Activated naive CD4-positive, alpha-beta T cell treated with anti-CD3 and anti-CD28 coated beads, Interleukin-2, amount 10 ng/mL, durations not matched to agents 7 days and 5 days (primary cell): ENCODE measurements around the gene C9orf85.
"Not testable (repeated sequence)": the region's sequence is repeated elsewhere in the genome, so short reads cannot be mapped to it uniquely, and the experiment has no call there.

Source experiments
- CTCF ChIA-PET: fragments of 350-600 bp; sonication (Branson Sonifier 250); formaldehyde crosslinking; loops from one replicate; lab custom pipeline; 2021; ENCODE audit warnings: antibody characterized with exemption; lab: Charles Lee
- DNase-seq: peaks from one replicate; pipeline ENCODE4 v3.0.0-alpha.2; 2020
- H3K27ac Mint-ChIP-seq: one replicate; pipeline ENCODE4 v1.8.0; 2021; ENCODE audit warnings: mild to moderate bottlenecking, moderate library complexity, mixed read lengths
- H3K27me3 Mint-ChIP-seq: one replicate; pipeline ENCODE4 v1.8.0; 2021; ENCODE audit warnings: mild to moderate bottlenecking, mixed read lengths
- H3K36me3 Mint-ChIP-seq: one replicate; pipeline ENCODE4 v1.8.0; 2021; ENCODE audit warnings: mixed read lengths
- H3K4me1 Mint-ChIP-seq: one replicate; pipeline ENCODE4 v1.8.0; 2021; ENCODE audit warnings: mixed read lengths
- H3K4me3 Mint-ChIP-seq: one replicate; pipeline ENCODE4 v1.8.0; 2021; ENCODE audit warnings: mild to moderate bottlenecking, moderate library complexity, mixed read lengths
- H3K9me3 Mint-ChIP-seq: one replicate; pipeline ENCODE4 v1.8.0; 2021; ENCODE audit warnings: mixed read lengths

Gene C9orf85

GRCh38 chr9:71981944-71982343 lies 70.5 kb downstream of the C9orf85 start:
- no peak for DNase-seq
- no peak overlapping the region for H3K4me3 Mint-ChIP-seq
- no peak overlapping the region for H3K27ac Mint-ChIP-seq
- H3K9me3 Mint-ChIP-seq, result no peaks in the 10 kb centered on the region
- no peaks in the 10 kb centered on the region for H3K36me3 Mint-ChIP-seq
- no peaks in the 10 kb centered on the region for H3K4me1 Mint-ChIP-seq
- no peaks in the 10 kb centered on the region for H3K27me3 Mint-ChIP-seq
- CTCF ChIA-PET, result interaction anchor here (0.7 kb wide), 2 partner anchors 162 to 171 kb away, joined by 3 to 6 read pairs; no protein-coding TSS in a partner anchor

- CTCF ChIA-PET, result interaction anchor here (0.6 kb wide), 1 partner anchor 219 kb away, joined by 3 read pairs; no protein-coding TSS in a partner anchor
- H3K9me3 Mint-ChIP-seq, result no peaks in the 10 kb centered on the region
- no peak overlapping the region for H3K4me3 Mint-ChIP-seq
- H3K27ac Mint-ChIP-seq, result no peak overlapping the region
- no peaks in the 10 kb centered on the region for H3K4me1 Mint-ChIP-seq
- H3K36me3 Mint-ChIP-seq, result no peaks in the 10 kb centered on the region
- H3K27me3 Mint-ChIP-seq, result no peaks in the 10 kb centered on the region
- no peak for DNase-seq
Measured at GRCh38 chr9:71984403-71984802, 73.0 kb downstream of the C9orf85 start.

- CTCF ChIA-PET, result interaction anchor here (0.6 kb wide), 1 partner anchor 219 kb away, joined by 3 read pairs; no protein-coding TSS in a partner anchor
- no peaks in the 10 kb centered on the region for H3K36me3 Mint-ChIP-seq
- no peak overlapping the region for H3K27ac Mint-ChIP-seq
- DNase-seq, result no peak
- no peak overlapping the region for H3K4me3 Mint-ChIP-seq
- no peaks in the 10 kb centered on the region for H3K27me3 Mint-ChIP-seq
- no peaks in the 10 kb centered on the region for H3K4me1 Mint-ChIP-seq
- no peaks in the 10 kb centered on the region for H3K9me3 Mint-ChIP-seq
Measured at GRCh38 chr9:71984831-71985281, 73.4 kb downstream of the C9orf85 start.

GRCh38 chr9:71985297-71985911 lies 74.0 kb downstream of the C9orf85 start:
- Mint-ChIP-seq H3K27me3 (no peaks in the 10 kb centered on the region), H3K4me1 (no peaks in the 10 kb centered on the region), H3K9me3 (no peaks in the 10 kb centered on the region), H3K27ac (no peak overlapping the region), H3K4me3 (no peak overlapping the region), H3K36me3 (no peaks in the 10 kb centered on the region)
- CTCF ChIA-PET, result no interaction called here
- no peak for DNase-seq

- H3K4me3 Mint-ChIP-seq, result no peak overlapping the region
- CTCF ChIA-PET, result interaction anchor here (0.9 kb wide), 1 partner anchor 38 kb away, joined by 3 read pairs; no protein-coding TSS in a partner anchor
- no peaks in the 10 kb centered on the region for H3K27me3 Mint-ChIP-seq
- DNase-seq, result no peak
- H3K36me3 Mint-ChIP-seq, result no peaks in the 10 kb centered on the region
- no peaks in the 10 kb centered on the region for H3K4me1 Mint-ChIP-seq
- H3K9me3 Mint-ChIP-seq, result no peaks in the 10 kb centered on the region
- no peak overlapping the region for H3K27ac Mint-ChIP-seq
Measured at GRCh38 chr9:71986900-71987299, 75.5 kb downstream of the C9orf85 start.

GRCh38 chr9:71987471-71988371 lies 76.3 kb downstream of the C9orf85 start:
- Mint-ChIP-seq H3K4me1 (no peaks in the 10 kb centered on the region), H3K27ac (no peak overlapping the region), H3K36me3 (no peaks in the 10 kb centered on the region), H3K27me3 (no peaks in the 10 kb centered on the region), H3K4me3 (no peak overlapping the region), H3K9me3 (no peaks in the 10 kb centered on the region)
- CTCF ChIA-PET, result interaction anchor here (0.9 kb wide), 1 partner anchor 37 kb away, joined by 3 read pairs; no protein-coding TSS in a partner anchor
- no peak for DNase-seq

- no peak overlapping the region for H3K27ac Mint-ChIP-seq
- no peaks in the 10 kb centered on the region for H3K27me3 Mint-ChIP-seq
- DNase-seq, result no peak
- H3K4me1 Mint-ChIP-seq, result no peaks in the 10 kb centered on the region
- no peaks in the 10 kb centered on the region for H3K9me3 Mint-ChIP-seq
- H3K36me3 Mint-ChIP-seq, result no peaks in the 10 kb centered on the region
- H3K4me3 Mint-ChIP-seq, result no peak overlapping the region
- CTCF ChIA-PET, result no interaction called here
Measured at GRCh38 chr9:71990466-71990865, 79.0 kb downstream of the C9orf85 start.

- Mint-ChIP-seq H3K27ac (no peak overlapping the region), H3K4me1 (no peaks in the 10 kb centered on the region), H3K4me3 (no peak overlapping the region), H3K27me3 (peaks cover 4% of the 10 kb centered on the region), H3K9me3 (no peaks in the 10 kb centered on the region), H3K36me3 (no peaks in the 10 kb centered on the region)
- DNase-seq, result no peak
- CTCF ChIA-PET, result no interaction called here
Measured at GRCh38 chr9:72005451-72005850, 94.0 kb downstream of the C9orf85 start.

- CTCF ChIA-PET, result interaction anchor here (0.6 kb wide), 1 partner anchor 24 kb away, joined by 6 read pairs; no protein-coding TSS in a partner anchor
- Mint-ChIP-seq H3K4me3 (no peak overlapping the region), H3K9me3 (no peaks in the 10 kb centered on the region), H3K36me3 (no peaks in the 10 kb centered on the region), H3K4me1 (no peaks in the 10 kb centered on the region), H3K27me3 (peaks cover 4% of the 10 kb centered on the region), H3K27ac (no peak overlapping the region)
- DNase-seq, result no peak
Measured at GRCh38 chr9:72006501-72006900, 95.1 kb downstream of the C9orf85 start.

- H3K9me3 Mint-ChIP-seq, DNase-seq, H3K4me1 Mint-ChIP-seq, CTCF ChIA-PET, H3K4me3 Mint-ChIP-seq, H3K27ac Mint-ChIP-seq, H3K36me3 Mint-ChIP-seq, H3K27me3 Mint-ChIP-seq: not testable (repeated sequence)
Measured at GRCh38 chr9:72007726-72008125, 96.3 kb downstream of the C9orf85 start.

- Mint-ChIP-seq H3K36me3 (no peaks in the 10 kb centered on the region), H3K4me1 (peaks cover 8% of the 10 kb centered on the region), H3K4me3 (no peak overlapping the region), H3K27ac (no peak overlapping the region), H3K9me3 (no peaks in the 10 kb centered on the region), H3K27me3 (no peaks in the 10 kb centered on the region)
- CTCF ChIA-PET, result interaction anchor here (0.7 to 2.4 kb wide), 4 partner anchors 11 to 14 kb away, joined by 3 to 8 read pairs (median 4); no protein-coding TSS in a partner anchor
- no peak for DNase-seq
Measured at GRCh38 chr9:72012646-72013045, 101.2 kb downstream of the C9orf85 start.

- Mint-ChIP-seq H3K4me3 (no peak overlapping the region), H3K27ac (no peak overlapping the region)
- CTCF ChIA-PET, result interaction anchor here (0.7 to 2.4 kb wide), 6 partner anchors 10 to 206 kb away, joined by 3 to 8 read pairs (median 4); no protein-coding TSS in a partner anchor
Measured at GRCh38 chr9:72013292-72013760, 101.9 kb downstream of the C9orf85 start.

GRCh38 chr9:72022841-72023240 lies 111.4 kb downstream of the C9orf85 start:
- DNase-seq, result no peak
- no peak overlapping the region for H3K4me3 Mint-ChIP-seq
- H3K36me3 Mint-ChIP-seq, result no peaks in the 10 kb centered on the region
- peaks cover 5% of the 10 kb centered on the region for H3K4me1 Mint-ChIP-seq
- no peaks in the 10 kb centered on the region for H3K9me3 Mint-ChIP-seq
- CTCF ChIA-PET, result interaction anchor here (0.9 to 7.5 kb wide), 5 partner anchors 10 to 239 kb away, joined by 3 to 109 read pairs (median 4); no protein-coding TSS in a partner anchor
- H3K27me3 Mint-ChIP-seq, result no peaks in the 10 kb centered on the region
- H3K27ac Mint-ChIP-seq, result no peak overlapping the region

More at GRCh38 chr9:72013292-72013760, 101.9 kb downstream of the C9orf85 start:
- Mint-ChIP-seq H3K4me1 (peaks cover 8% of the 10 kb centered on the region), H3K27me3 (no peaks in the 10 kb centered on the region), H3K36me3 (no peaks in the 10 kb centered on the region), H3K9me3 (no peaks in the 10 kb centered on the region)
- DNase-seq, result no peak
